LNCAP (cell line): Measurements from ENCODE around the gene IFT52.

Source experiments
- CTCF ChIP-seq: fragments of 450-650 bp; IDR thresholded peaks from 2 replicates; pipeline ENCODE4 v1.5.1; 2017; ENCODE audit warnings: mild to moderate bottlenecking

The IFT52 gene

GRCh38 chr20:43694763-43695162, 104.0 kb downstream of the IFT52 start:
- TF ChIP-seq CTCF, result no peak

- TF ChIP-seq CTCF, result no peak
These were observed 104.8 kb downstream of the IFT52 start for GRCh38 chr20:43695571-43695970.
